Endothelial cell of umbilical vein (primary cell): ENCODE measurements around the gene LZTS3.

Experiments
- CTCF ChIP-seq, 2 donors: IDR thresholded peaks; 1 replicate in 1 of 2; 2 replicates in 1 of 2; pipeline ENCODE4 v1.5.1; 2011; ENCODE audit warnings: low read length in 2 of 2, mild to moderate bottlenecking in 2 of 2, moderate library complexity in 2 of 2, control low read depth in 1 of 2, inconsistent platforms in 1 of 2, low read depth in 1 of 2; ENCODE audit not compliant: insufficient read depth in 1 of 2; ENCODE audit errors: extremely low read depth in 1 of 2
- MAX ChIP-seq: IDR thresholded peaks from 2 replicates; pipeline ENCODE4 v1.6.1; 2011; ENCODE audit not compliant: insufficient read depth, insufficient read length
- MYC ChIP-seq: IDR thresholded peaks from one replicate; pipeline ENCODE4 v1.6.1; 2011; ENCODE audit warnings: mild to moderate bottlenecking, low read depth, low read length
- POLR2A ChIP-seq: IDR thresholded peaks from 2 replicates; pipeline ENCODE4 v1.6.1; 2012; ENCODE audit warnings: low read depth, mild to moderate bottlenecking, control low read depth, low read length

GRCh38 chr20:3208786-3209256, 35.5 kb upstream of the LZTS3 start:
- no peak for TF ChIP-seq CTCF (IDR thresholded peaks at IDR 0.05; ENCODE audit: extremely low read depth in 1 of 2, insufficient read depth in 1 of 2, low read depth in 1 of 2, low read length in 2 of 2)
- TF ChIP-seq MAX: no peak
- no peak for TF ChIP-seq MYC
- no peak for TF ChIP-seq POLR2A
